Neural cell (in vitro differentiated cells): ENCODE measurements around the gene SLC27A4. TPM values are rescaled to one million over a fixed set of nuclear protein-coding genes. Genes with fewer than 3 reads are reported as not detected.

Experiments used
- H2AFZ ChIP-seq: fragments of 200-600, 300-800 bp; sonication (generic), shearing (Covaris generic); 2 replicates; pipeline ENCODE4 v1.6.0; 2014; ENCODE audit warnings: low read depth, mild to moderate bottlenecking, antibody characterized with exemption, low read length, moderate library complexity
- H3F3A ChIP-seq: fragments of 200-600 bp; shearing (Covaris generic); 2 replicates; pipeline ENCODE4 v1.6.1; 2016; ENCODE audit warnings: mild to moderate bottlenecking, moderate library complexity, mixed read lengths, antibody characterized with exemption, low read length; ENCODE audit not compliant: insufficient read depth, poor library complexity, severe bottlenecking
- H3K27ac ChIP-seq: fragments of 200-600, 300-800 bp; sonication (generic), shearing (Covaris generic); 2 replicates; pipeline ENCODE4 v1.5.1; 2014; ENCODE audit warnings: mild to moderate bottlenecking, low read length, moderate library complexity
- H3K27me3 ChIP-seq: fragments of 300-800, 200-600 bp; sonication (generic), shearing (Covaris generic); 2 replicates; pipeline ENCODE4 v1.6.0; 2014; ENCODE audit warnings: mild to moderate bottlenecking, low read depth, low read length, moderate library complexity; ENCODE audit not compliant: insufficient read depth
- H3K36me3 ChIP-seq: fragments of 300-800, 200-600 bp; sonication (generic), shearing (Covaris generic); 2 replicates; pipeline ENCODE4 v1.5.1; 2014; ENCODE audit warnings: mild to moderate bottlenecking, antibody characterized with exemption, low read length, moderate library complexity; ENCODE audit not compliant: insufficient read depth
- H3K4me2 ChIP-seq: fragments of 300-800, 200-600 bp; sonication (generic), shearing (Covaris generic); 2 replicates; pipeline ENCODE4 v1.6.0; 2014; ENCODE audit warnings: mild to moderate bottlenecking, low read length
- H3K4me3 ChIP-seq: fragments of 300-800, 200-600 bp; sonication (generic), shearing (Covaris generic); 2 replicates; pipeline ENCODE4 v1.5.1; 2014; ENCODE audit warnings: mild to moderate bottlenecking, low read length, moderate library complexity
- H3K79me2 ChIP-seq: fragments of 200-600 bp; shearing (Covaris generic); replicated peaks from 2 replicates; pipeline ENCODE4 v1.6.0; 2014; ENCODE audit warnings: mild to moderate bottlenecking, low read length, moderate library complexity; ENCODE audit not compliant: insufficient read depth
- H3K9ac ChIP-seq: fragments of 300-800, 200-600 bp; sonication (generic), shearing (Covaris generic); 2 replicates; pipeline ENCODE4 v1.6.1; 2016; ENCODE audit warnings: mild to moderate bottlenecking, low read length, mixed read lengths
- H3K9me2 ChIP-seq: fragments of 200-600 bp; shearing (Covaris generic); 2 replicates; pipeline ENCODE4 v1.6.1; 2016; ENCODE audit warnings: mild to moderate bottlenecking, low read length, mixed read lengths; ENCODE audit not compliant: insufficient read depth
- H3K9me3 ChIP-seq: fragments of 200-600, 300-800 bp; sonication (generic), shearing (Covaris generic); 2 replicates; pipeline ENCODE4 v1.6.1; 2016; ENCODE audit warnings: mild to moderate bottlenecking, mixed run types, low read length, moderate library complexity, mixed read lengths
- H4K20me1 ChIP-seq: fragments of 200-600 bp; shearing (Covaris generic); 2 replicates; pipeline ENCODE4 v1.6.1; 2016; ENCODE audit warnings: mild to moderate bottlenecking, mixed run types; ENCODE audit not compliant: insufficient read depth
- CTCF ChIP-seq: fragments of 450-650 bp; IDR thresholded peaks from 2 replicates; pipeline ENCODE4 v1.5.1; 2014; ENCODE audit warnings: antibody characterized with exemption, mild to moderate bottlenecking, moderate library complexity; ENCODE audit not compliant: poor library complexity, severe bottlenecking
- EP300 ChIP-seq: fragments of 450-650 bp; conservative IDR thresholded peaks from 2 replicates; pipeline ENCODE4 v1.6.1; 2014; ENCODE audit warnings: antibody characterized with exemption, mild to moderate bottlenecking, moderate library complexity; ENCODE audit not compliant: poor library complexity, severe bottlenecking
- EZH2 ChIP-seq: fragments of 200-600, 300-800 bp; shearing (Covaris generic), sonication (generic); IDR thresholded peaks from 2 replicates; pipeline ENCODE4 v1.6.1; 2014; ENCODE audit warnings: antibody characterized with exemption, low read length, borderline replicate concordance, mild to moderate bottlenecking; ENCODE audit not compliant: insufficient read depth, poor library complexity, severe bottlenecking
- MXI1 ChIP-seq: fragments of 450-650 bp; conservative IDR thresholded peaks from 2 replicates; pipeline ENCODE4 v1.6.1; 2014; ENCODE audit warnings: antibody characterized with exemption, mild to moderate bottlenecking; ENCODE audit not compliant: poor library complexity, severe bottlenecking
- POLR2AphosphoS5 ChIP-seq: IDR thresholded peaks from 2 replicates; pipeline ENCODE4 v1.6.1; 2012
- RAD21 ChIP-seq: fragments of 450-650 bp; conservative IDR thresholded peaks from 2 replicates; pipeline ENCODE4 v1.6.1; 2014; ENCODE audit warnings: antibody characterized with exemption, mild to moderate bottlenecking, moderate library complexity
- REST ChIP-seq: IDR thresholded peaks from 2 replicates; pipeline ENCODE4 v1.6.1; 2012; ENCODE audit warnings: borderline replicate concordance
- SMC3 ChIP-seq: fragments of 450-650 bp; conservative IDR thresholded peaks from 2 replicates; pipeline ENCODE4 v1.6.1; 2014; ENCODE audit warnings: antibody characterized with exemption, mild to moderate bottlenecking, moderate library complexity; ENCODE audit not compliant: poor library complexity
- TAF1 ChIP-seq: IDR thresholded peaks from 2 replicates; pipeline ENCODE4 v1.6.1; 2012; ENCODE audit warnings: low read depth
- polyA plus RNA-seq: library from polyadenylated mRNA; depleted of rRNA; stranded (reverse); fragments of >200 nt; gene quantifications from 2 replicates; pipeline ENCODE4 v1.2.3, GENCODE V29; 2014

SLC27A4 gene
- polyA plus RNA-seq, 1 donor from 2014 or later, result 31.6 TPM

- Histone ChIP-seq H3K27ac (no peak overlapping the region), H2AFZ (peak overlapping the region; percentile 45), H4K20me1 (no peaks in the 10 kb centered on the region), H3F3A (no peaks in the 10 kb centered on the region), H3K4me2 (no peak overlapping the region), H3K9me3 (no peaks in the 10 kb centered on the region), H3K36me3 (no peaks in the 10 kb centered on the region), H3K79me2 (no peaks in the 10 kb centered on the region), H3K4me3 (no peak overlapping the region), H3K27me3 (peaks cover 27% of the 10 kb centered on the region), H3K9ac (no peak overlapping the region), H3K9me2 (no peaks in the 10 kb centered on the region)
- TF ChIP-seq CTCF, result no peak
- no peak for TF ChIP-seq POLR2AphosphoS5
These were observed 64.2 kb downstream of the SLC27A4 start for GRCh38 chr9:128404560-128404959.

GRCh38 chr9:128405077-128405779 lies 64.9 kb downstream of the SLC27A4 start:
- TF ChIP-seq CTCF (no peak), EZH2 (no peak), SMC3 (no peak), REST (no peak), POLR2AphosphoS5 (no peak), EP300 (no peak), RAD21 (no peak), MXI1 (no peak), TAF1 (no peak)
- no peak overlapping the region for H3K4me3 ChIP-seq
- peaks cover 27% of the 10 kb centered on the region for H3K27me3 ChIP-seq
- H3K79me2 ChIP-seq, result no peaks in the 10 kb centered on the region
- no peaks in the 10 kb centered on the region for H3K9me2 ChIP-seq
- H3K36me3 ChIP-seq, result no peaks in the 10 kb centered on the region
- H3F3A ChIP-seq, result no peaks in the 10 kb centered on the region
- no peak overlapping the region for H3K27ac ChIP-seq
- peak overlapping the region; percentile 45 for H2AFZ ChIP-seq
- no peak overlapping the region for H3K4me2 ChIP-seq
- no peak overlapping the region for H3K9ac ChIP-seq
- no peaks in the 10 kb centered on the region for H4K20me1 ChIP-seq
- no peaks in the 10 kb centered on the region for H3K9me3 ChIP-seq
